Measurements from ENCODE around the gene CNKSR3.

- TF ChIP-seq TAF1 (IDR thresholded peaks at IDR 0.05; ENCODE audit: borderline replicate concordance, low read depth, low read length) (no peak), POLR2AphosphoS5 (IDR thresholded peaks at IDR 0.05; ENCODE audit: low read depth, low read length) (no peak), POLR2A (IDR thresholded peaks at IDR 0.05; ENCODE audit: low read depth, low read length) (no peak)
Measured at GRCh38 chr6:154516276-154516675, 5.8 kb upstream of the CNKSR3 start.
